Suprapubic skin (tissue), 4 donors: Measurements from ENCODE around the gene BTNL9. TPM values are rescaled to one million over a fixed set of nuclear protein-coding genes. Genes with fewer than 3 reads are reported as not detected.

Source experiments
- DNase-seq, 2 donors: peaks; one replicate each; pipeline ENCODE4 v3.0.0-alpha.2; 2019; ENCODE audit warnings: low spot score in 2 of 2
- H3K27ac ChIP-seq: fragments of 200-600 bp; sonication (generic); one replicate; pipeline ENCODE4 v1.5.1; 2019
- H3K27me3 ChIP-seq: fragments of 200-600 bp; sonication (generic); one replicate; pipeline ENCODE4 v1.5.1; 2019
- H3K36me3 ChIP-seq: fragments of 200-600 bp; sonication (generic); one replicate; pipeline ENCODE4 v1.5.1; 2019
- H3K4me1 ChIP-seq: fragments of 200-600 bp; sonication (generic); one replicate; pipeline ENCODE4 v1.5.1; 2019
- H3K4me3 ChIP-seq: fragments of 200-600 bp; sonication (generic); one replicate; pipeline ENCODE4 v1.5.1; 2019; ENCODE audit warnings: mild to moderate bottlenecking
- H3K9me3 ChIP-seq: fragments of 200-600 bp; sonication (generic); one replicate; pipeline ENCODE4 v1.5.1; 2019
- CTCF ChIP-seq, 2 donors: fragments of 200-600 bp in 1 of 2; fragments of 450-650 bp in 1 of 2; sonication (generic) in 1 of 2; IDR thresholded peaks; one replicate each; pipeline ENCODE4 v1.5.1; 2016 to 2019; ENCODE audit warnings: antibody characterized with exemption in 2 of 2, mild to moderate bottlenecking in 1 of 2, moderate library complexity in 1 of 2
- EP300 ChIP-seq: sonication (generic); formaldehyde crosslinking; IDR thresholded peaks from one replicate; pipeline ENCODE4 v1.6.1; 2017; ENCODE audit warnings: antibody characterized with exemption
- POLR2A ChIP-seq, 2 donors: fragments of 450-650 bp; IDR thresholded peaks; one replicate each; pipeline ENCODE4 v1.6.1; 2017; ENCODE audit warnings: antibody characterized with exemption in 2 of 2, mild to moderate bottlenecking in 2 of 2, moderate library complexity in 2 of 2
- POLR2AphosphoS5 ChIP-seq, 3 donors: sonication (generic); formaldehyde crosslinking; IDR thresholded peaks; one replicate each; pipeline ENCODE4 v1.6.1; 2017; ENCODE audit warnings: antibody characterized with exemption in 3 of 3
- WGBS: methylation state at CpG from one replicate; pipeline ENCODE4 v1.1.5; 2018; 5-methylcytosine and 5-hydroxymethylcytosine counted together
- total RNA-seq, 4 donors: library from RNA; depleted of rRNA; stranded (reverse); fragments of >200 nt; gene quantifications; one replicate each; pipeline ENCODE4 v1.1.0, GENCODE V29; 2016

Gene BTNL9
- total RNA-seq, 4 donors from 2014 or later, result 13.4 to 98.3 (median 27.7) TPM

GRCh38 chr5:181035991-181036815 lies 3.9 kb upstream of the BTNL9 start:
- TF ChIP-seq POLR2AphosphoS5 (IDR thresholded peaks at IDR 0.05), result no peak
- TF ChIP-seq CTCF (IDR thresholded peaks at IDR 0.05), result no peak
- TF ChIP-seq POLR2A (IDR thresholded peaks at IDR 0.05), result no peak
- no peak for TF ChIP-seq EP300
- H3K4me1 ChIP-seq, result no peaks in the 10 kb centered on the region
- H3K9me3 ChIP-seq, result no peaks in the 10 kb centered on the region
- peak in 1 of 2 donors; percentile 38 for DNase-seq
- H3K36me3 ChIP-seq, result no peaks in the 10 kb centered on the region
- H3K4me3 ChIP-seq, result no peak overlapping the region
- H3K27ac ChIP-seq, result no peak overlapping the region
- 72% methylated on average over 16 of the region's 20 CpGs for WGBS
- peaks cover 42% of the 10 kb centered on the region for H3K27me3 ChIP-seq

GRCh38 chr5:181036816-181037364 lies 3.2 kb upstream of the BTNL9 start:
- Histone ChIP-seq H3K9me3 (no peaks in the 10 kb centered on the region), H3K36me3 (no peaks in the 10 kb centered on the region), H3K27ac (no peak overlapping the region), H3K4me1 (no peaks in the 10 kb centered on the region), H3K27me3 (peaks cover 43% of the 10 kb centered on the region), H3K4me3 (no peak overlapping the region)
- WGBS, result 88% methylated on average over 7 of the region's 13 CpGs
- TF ChIP-seq POLR2AphosphoS5 (IDR thresholded peaks at IDR 0.05) (no peak), POLR2A (IDR thresholded peaks at IDR 0.05) (no peak), CTCF (IDR thresholded peaks at IDR 0.05) (no peak), EP300 (no peak)
- DNase-seq, result no peak

- TF ChIP-seq EP300 (no peak), POLR2A (IDR thresholded peaks at IDR 0.05) (no peak), CTCF (IDR thresholded peaks at IDR 0.05) (no peak), POLR2AphosphoS5 (IDR thresholded peaks at IDR 0.05) (no peak)
- H3K27me3 ChIP-seq, result peaks cover 48% of the 10 kb centered on the region
- DNase-seq, result no peak
- H3K4me1 ChIP-seq, result no peaks in the 10 kb centered on the region
- 57% methylated on average over 1 of the region's 4 CpGs for WGBS
- no peak overlapping the region for H3K27ac ChIP-seq
- no peaks in the 10 kb centered on the region for H3K9me3 ChIP-seq
- H3K4me3 ChIP-seq, result no peak overlapping the region
- no peaks in the 10 kb centered on the region for H3K36me3 ChIP-seq
Observed at GRCh38 chr5:181037365-181037861, 2.7 kb upstream of the BTNL9 start.

- DNase-seq, result no peak
- 67% methylated on average over 8 of the region's 8 CpGs for WGBS
- no peaks in the 10 kb centered on the region for H3K36me3 ChIP-seq
- H3K27ac ChIP-seq, result no peak overlapping the region
- no peaks in the 10 kb centered on the region for H3K4me1 ChIP-seq
- no peaks in the 10 kb centered on the region for H3K9me3 ChIP-seq
- no peak for TF ChIP-seq POLR2A (IDR thresholded peaks at IDR 0.05)
- TF ChIP-seq CTCF (IDR thresholded peaks at IDR 0.05), result no peak
- no peak for TF ChIP-seq POLR2AphosphoS5 (IDR thresholded peaks at IDR 0.05)
- TF ChIP-seq EP300, result no peak
- H3K4me3 ChIP-seq, result no peak overlapping the region
- peaks cover 56% of the 10 kb centered on the region for H3K27me3 ChIP-seq
Observed at GRCh38 chr5:181039471-181039870, 595 bp upstream of the BTNL9 start.

GRCh38 chr5:181040631-181040945 lies 522 bp downstream of the BTNL9 start:
- DNase-seq, result no peak
- no peaks in the 10 kb centered on the region for H3K4me1 ChIP-seq
- H3K27ac ChIP-seq, result no peak overlapping the region
- peaks cover 61% of the 10 kb centered on the region for H3K27me3 ChIP-seq
- H3K9me3 ChIP-seq, result no peaks in the 10 kb centered on the region
- WGBS, result 86% methylated on average over 8 of the region's 8 CpGs
- H3K36me3 ChIP-seq, result no peaks in the 10 kb centered on the region
- H3K4me3 ChIP-seq, result peak overlapping the region; percentile 20
- TF ChIP-seq POLR2AphosphoS5 (IDR thresholded peaks at IDR 0.05) (no peak), POLR2A (IDR thresholded peaks at IDR 0.05) (no peak), EP300 (no peak), CTCF (IDR thresholded peaks at IDR 0.05) (no peak)
